HG03025 (cell line): ENCODE data around the gene PRTFDC1.
"Not testable (repeated sequence)": the region's sequence is repeated elsewhere in the genome, so short reads cannot be mapped to it uniquely, and the experiment has no call there.

Experiments used
- ATAC-seq: cut with Tn5 transposase; IDR thresholded peaks from one replicate; pipeline ENCODE4 v1.9.1; 2021; ENCODE audit warnings: mild to moderate bottlenecking, moderate library complexity; ENCODE audit not compliant: unreplicated experiment, low FRiP score

The PRTFDC1 gene

DNA sequence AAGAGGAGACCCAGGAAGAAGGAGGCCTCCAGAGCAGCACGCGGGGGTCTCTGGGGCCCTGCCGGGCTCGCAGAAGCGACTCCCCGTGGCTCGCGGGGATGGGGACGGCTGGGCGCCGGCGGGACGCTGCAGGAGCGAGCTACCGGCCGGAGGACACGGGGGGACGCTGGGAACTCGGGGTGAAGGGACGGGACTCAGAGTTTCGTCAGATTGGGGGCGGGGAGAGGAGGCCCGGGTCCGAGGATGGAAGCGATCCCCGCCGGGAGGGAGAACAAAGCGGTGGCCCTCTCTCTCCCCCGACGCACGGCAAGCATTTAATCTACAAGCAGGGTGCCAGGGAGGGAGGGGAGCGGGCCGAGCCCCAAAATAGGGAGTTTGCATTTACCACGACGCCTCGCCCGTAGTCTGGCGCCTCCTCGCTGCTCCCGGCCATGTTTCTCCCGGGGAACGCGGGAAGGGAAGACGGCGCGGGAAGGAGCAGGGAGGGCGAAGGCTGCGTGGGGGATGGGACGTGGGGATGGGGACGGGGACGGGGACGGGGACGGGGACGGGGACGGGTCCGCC lies at the start of gene PRTFDC1:
PRTFDC1 (minus strand) TSS at position 464 of the 564 bp plus-strand sequence; CDS start at position 433, 31 bp downstream.
- no peak for ATAC-seq

DNA sequence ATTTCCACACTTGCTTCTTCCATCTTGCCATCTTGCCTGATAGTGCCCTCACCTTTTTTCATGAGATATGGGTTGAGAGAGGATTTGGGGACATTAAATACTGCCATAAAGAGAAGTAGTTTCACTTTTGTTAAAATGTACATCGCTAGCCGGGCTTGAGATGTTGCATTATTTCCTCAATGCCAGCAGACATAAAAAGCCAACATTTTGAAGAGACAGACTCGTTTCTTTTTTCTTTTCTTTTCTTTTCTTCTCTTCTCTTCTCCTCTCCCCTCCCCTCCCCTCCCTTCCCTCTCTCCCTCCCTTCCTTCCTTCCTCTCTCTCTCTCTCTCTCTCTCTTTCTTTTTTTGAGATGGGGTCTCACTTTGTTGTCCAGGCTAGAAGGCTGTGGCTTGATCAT lies 45.6 kb upstream of the PRTFDC1 start:
- ATAC-seq, result no peak

GRCh38 chr10:24995072-24995471 lies 42.7 kb upstream of the PRTFDC1 start:
- ATAC-seq, result no peak

GRCh38 chr10:24993237-24993958 lies 41.0 kb upstream of the PRTFDC1 start:
- ATAC-seq, result no peak

DNA sequence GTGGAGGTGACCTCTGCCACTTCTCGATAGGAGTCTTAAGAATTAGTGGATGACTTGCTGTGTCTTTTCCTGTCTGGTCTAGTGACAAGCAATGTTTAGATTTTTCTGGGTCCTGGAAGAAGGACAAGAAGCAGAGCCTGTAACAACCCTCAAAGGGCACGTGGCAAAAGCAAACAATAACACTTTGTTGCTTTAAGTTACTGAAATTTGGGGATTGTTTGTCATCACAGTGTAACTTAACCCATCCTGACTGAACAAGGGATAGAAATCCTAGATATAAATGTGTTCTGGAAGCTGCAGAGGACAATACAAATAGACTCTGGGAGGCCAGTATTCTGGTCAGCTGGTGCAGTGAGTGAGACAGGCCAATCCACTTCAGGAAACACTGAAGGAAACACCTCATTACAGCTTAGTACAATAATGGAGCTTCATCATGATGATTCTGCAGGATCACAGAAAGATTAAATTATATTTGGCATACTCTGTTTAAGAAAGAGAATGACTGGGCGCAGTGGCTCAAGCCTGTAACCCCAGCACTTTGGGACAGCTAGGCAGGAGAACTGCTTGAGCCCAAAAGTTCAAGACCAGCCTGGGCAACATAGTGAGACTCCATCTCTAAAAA lies 40.2 kb upstream of the PRTFDC1 start:
- no peak for ATAC-seq

GRCh38 chr10:24991298-24991697 lies 38.9 kb upstream of the PRTFDC1 start:
- ATAC-seq, result no peak

DNA sequence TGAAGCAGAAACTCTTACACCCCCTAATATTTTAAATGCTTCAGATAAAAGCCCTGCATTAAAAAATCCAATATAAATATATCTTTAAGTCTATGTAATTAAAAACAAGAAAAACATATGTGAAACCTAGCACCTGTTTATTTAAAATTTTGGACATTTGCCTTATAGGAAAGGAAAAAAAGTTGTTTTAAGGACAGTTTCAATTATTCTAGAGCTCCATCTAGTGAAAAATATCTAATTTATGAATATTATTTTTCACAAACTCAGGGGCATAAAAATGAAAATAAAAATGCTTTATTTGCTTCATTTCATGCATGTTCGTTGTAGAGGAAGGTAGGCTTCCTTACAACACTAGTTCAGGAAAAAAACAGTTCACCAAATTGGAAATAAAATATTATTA lies 37.5 kb upstream of the PRTFDC1 start:
- ATAC-seq, result no peak

- no peak for ATAC-seq
These were observed 36.6 kb upstream of the PRTFDC1 start for GRCh38 chr10:24988831-24989640.

DNA sequence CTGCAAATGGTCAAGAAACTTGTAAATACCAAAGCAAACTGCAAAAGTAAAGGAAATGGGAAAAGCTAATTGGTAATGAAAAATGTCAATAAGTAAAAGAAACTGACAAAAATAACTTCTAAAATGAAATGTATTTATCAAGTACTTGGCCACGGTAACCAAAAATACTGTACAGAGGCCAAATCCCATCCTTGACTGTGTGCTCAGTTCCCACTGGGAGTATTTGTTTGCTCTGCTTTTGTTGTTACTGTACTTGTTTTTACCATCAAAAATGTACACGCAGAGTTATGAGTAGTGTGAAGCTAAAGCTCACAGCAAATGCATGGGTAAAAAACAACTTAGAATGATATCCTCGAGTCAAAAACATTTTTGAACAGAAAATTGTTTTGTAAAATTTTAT lies 32.5 kb upstream of the PRTFDC1 start:
- ATAC-seq, result no peak

GRCh38 chr10:24983946-24984345 lies 31.5 kb upstream of the PRTFDC1 start:
- ATAC-seq, result no peak

GRCh38 chr10:24983130-24983529 lies 30.7 kb upstream of the PRTFDC1 start:
- ATAC-seq, result no peak

DNA sequence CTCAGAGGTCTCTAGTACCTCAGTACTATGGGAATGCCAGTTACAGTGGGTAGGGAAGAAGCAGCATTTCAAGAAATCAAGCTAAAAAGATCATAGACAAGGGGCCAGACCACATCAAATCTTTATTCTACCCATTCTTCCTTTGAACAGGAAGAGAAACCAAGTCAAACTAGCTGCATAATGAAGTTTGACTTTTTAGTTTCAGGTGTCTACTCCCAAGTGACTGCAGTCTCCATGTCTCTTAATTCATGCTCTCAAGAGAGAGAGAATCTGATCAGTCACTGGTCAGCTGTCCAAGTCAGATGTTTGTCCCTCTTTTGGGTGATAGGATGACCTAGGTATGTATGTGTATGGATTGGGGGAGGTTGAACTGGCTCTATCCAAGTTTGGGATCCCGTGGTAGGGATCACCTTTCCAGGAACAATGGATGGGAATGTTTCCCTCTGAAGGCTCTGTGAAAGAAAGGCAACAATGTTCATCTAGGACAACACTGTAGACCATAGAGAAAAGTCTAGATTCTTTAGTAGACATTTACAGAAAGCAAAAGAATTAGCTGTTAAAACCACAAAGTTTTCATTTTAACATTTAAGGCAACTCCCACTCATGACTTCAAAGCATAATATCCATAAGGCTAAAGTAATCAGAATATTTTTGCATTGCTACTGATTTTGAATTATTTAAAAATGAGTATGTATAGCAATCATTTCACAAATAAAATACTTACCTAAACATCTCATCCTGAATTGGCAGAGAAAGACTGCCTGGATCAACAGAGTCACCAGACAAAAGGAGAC lies 30.1 kb upstream of the PRTFDC1 start:
- ATAC-seq, result no peak

- no peak for ATAC-seq
These were observed 28.8 kb upstream of the PRTFDC1 start for GRCh38 chr10:24981161-24981710.

DNA sequence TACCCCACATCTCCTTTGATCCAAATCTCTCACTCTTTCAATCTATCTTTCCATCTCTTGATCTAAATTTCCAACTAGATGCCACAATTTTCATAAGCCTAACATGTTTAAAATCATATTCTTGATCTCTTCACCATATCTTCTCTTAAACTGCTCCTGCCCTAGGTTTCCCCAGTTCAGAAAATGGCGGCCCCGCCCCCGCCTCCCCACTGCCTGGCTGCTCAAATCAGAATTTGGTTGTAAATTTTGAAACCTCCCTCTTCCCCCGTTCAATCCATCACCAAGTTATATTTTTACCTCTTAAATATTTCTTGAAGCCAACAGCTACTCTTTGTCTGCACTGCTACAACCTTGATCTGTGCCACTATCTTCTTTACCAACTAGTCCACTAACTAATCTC lies 27.3 kb upstream of the PRTFDC1 start:
- ATAC-seq, result no peak

DNA sequence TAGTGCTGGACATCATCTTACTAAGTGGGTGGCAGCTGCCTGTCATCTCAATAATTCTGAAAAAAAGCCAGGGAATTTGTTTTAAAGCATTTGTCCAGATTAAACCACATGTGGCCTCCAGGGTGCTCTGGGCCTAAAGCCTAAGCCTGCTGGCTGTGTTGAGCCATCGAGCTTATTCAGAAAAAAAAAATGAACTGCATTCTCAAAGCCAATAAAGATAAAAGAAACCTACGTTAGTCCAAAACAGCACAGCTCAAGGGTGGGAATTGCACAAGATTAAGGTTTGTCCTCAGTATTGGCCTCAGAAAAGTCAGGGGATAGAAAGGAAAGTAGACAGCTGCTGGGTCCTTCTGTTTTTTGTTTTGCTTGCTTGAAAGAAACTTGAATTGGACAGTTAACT lies 22.6 kb upstream of the PRTFDC1 start:
- no peak for ATAC-seq

DNA sequence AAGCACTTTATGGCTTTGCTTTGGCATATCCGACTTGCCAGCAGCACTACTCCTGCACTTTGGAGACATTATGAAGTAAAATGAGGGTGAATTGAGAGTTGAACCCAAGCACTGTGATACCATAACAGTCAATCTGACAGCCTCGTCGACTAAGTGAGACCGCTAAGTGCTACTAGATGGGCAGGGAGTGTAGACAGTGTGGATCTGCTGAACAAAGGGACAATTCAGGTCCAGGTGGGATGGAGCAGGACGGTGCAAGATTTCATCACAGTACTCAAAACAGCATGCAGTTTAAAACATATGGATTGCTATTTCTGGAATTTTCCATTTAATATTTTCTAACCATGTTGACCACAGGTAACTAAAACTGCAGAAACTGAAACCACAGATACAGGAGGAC lies 20.8 kb upstream of the PRTFDC1 start:
- no peak for ATAC-seq

DNA sequence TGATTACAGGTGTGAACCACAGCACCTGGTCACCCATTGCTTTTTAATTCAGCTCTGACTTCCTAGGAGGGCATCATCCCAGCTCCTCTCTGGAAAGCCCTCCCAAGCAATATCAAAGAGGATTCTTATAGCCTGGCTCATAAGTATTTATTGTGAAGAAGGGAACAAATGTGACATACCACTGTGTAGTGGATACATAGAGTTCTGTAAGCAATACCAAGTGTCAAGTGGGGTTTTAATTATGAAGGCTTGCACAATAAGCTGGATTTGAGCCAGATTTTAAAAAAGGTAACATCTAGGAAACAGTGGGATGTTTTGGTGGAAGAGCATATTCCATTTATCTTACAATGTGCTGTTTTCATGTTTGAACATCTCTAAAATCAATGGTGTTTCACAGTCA lies 19.0 kb upstream of the PRTFDC1 start:
- ATAC-seq, result no peak

DNA sequence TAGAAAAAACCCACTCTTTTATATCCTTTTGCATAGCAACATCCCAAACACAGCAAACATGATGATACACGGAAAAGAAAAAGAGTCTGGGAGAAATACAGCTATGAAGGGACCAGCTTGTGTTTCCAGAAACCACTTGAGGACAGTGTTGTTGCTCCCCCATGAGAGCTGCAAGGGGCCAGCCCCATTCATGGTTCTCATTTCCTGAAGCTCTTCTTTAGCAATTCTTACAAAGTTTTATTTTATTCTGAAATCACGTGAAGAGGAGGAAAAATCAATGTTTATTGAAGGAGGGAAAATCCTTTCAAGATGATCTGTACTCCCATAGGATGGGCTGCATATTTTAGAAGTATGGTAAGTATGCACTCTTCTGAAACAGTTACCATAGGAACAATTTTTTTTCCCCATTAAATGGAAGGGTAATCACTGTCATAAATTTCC lies 17.5 kb upstream of the PRTFDC1 start:
- no peak for ATAC-seq

DNA sequence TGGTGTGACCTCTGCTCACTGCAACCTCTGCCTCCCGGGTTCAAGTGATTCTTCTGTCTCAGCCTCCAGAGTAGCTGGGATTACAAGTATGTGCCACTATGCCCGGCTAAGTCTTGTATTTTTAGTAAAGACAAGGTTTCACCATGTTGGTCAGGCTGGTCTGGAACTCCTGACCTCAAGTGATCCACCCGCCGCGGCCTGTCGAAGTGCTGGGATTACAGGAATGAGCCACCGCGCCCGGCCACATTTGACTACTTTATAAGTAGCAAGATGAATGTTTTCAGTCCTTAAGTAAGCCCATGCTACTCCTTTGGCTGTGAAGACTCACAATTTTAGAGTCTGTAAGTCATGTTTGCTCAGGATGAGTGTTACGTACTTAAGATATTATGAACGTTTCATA lies 16.5 kb upstream of the PRTFDC1 start:
- ATAC-seq, result not testable (repeated sequence)

- ATAC-seq, result no peak
These were observed 15.9 kb upstream of the PRTFDC1 start for GRCh38 chr10:24968349-24968748.
